GM18907 (cell line): Measurements from ENCODE around the gene SAP30BP.

Experiments
- ATAC-seq: cut with Tn5 transposase; IDR thresholded peaks from one replicate; pipeline ENCODE4 v1.9.1; 2021; ENCODE audit warnings: mild to moderate bottlenecking, moderate library complexity; ENCODE audit not compliant: unreplicated experiment

SAP30BP gene

DNA sequence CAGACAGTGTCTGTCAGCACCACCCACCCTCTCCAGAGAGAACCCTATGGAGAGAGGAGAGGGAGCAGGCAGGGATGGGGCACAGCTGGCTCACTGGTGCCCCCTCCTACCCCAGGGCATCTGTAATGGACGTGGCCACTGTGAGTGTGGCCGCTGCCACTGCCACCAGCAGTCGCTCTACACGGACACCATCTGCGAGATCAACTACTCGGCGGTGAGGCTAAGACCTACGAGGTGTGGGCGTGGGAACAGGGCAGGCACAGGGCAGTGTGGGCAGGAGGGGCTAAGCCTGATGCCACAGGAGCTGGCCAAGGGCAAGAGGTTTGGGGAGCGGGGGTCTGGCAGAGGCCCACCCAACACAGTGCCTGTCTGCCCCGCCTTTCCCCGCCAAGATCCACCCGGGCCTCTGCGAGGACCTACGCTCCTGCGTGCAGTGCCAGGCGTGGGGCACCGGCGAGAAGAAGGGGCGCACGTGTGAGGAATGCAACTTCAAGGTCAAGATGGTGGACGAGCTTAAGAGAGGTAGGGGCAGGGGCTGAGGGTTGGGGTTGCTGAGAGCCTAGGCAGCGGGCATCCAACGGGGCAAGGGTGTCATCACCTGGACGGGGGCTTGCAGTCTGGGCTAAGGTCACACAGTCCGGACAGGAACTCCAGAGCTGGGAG, 69.2 kb downstream of the SAP30BP start:
- ATAC-seq: no peak

DNA sequence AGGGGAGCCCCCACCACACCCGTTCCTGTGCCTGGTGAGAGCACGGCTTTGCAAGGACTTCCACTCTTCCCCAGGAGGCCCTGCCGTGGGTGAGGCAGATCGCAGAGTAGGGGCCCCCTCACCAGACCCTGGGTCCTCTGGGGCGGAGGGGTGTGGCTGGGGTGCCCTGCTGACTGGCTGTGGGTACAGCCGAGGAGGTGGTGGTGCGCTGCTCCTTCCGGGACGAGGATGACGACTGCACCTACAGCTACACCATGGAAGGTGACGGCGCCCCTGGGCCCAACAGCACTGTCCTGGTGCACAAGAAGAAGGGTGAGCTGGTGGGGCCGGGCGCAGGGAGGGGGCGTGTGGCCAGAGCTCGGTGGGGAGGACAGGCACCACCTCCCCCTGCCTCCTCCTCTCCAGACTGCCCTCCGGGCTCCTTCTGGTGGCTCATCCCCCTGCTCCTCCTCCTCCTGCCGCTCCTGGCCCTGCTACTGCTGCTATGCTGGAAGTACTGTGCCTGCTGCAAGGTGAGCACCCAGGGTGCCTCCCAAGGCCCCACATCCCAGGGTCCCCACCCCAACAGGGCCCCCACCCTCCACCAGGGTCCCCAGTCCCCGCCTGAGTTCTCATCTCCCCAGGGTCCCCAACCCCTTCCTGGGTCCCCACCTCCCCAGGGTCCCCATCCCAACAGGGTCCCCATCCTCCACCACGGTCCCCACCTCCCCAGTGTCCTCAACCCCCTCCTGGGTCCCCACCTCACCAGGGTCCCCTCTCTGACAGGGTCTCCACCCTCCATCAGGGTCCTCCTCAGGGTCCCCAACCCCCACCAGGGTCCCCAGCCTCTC, 70.2 kb downstream of the SAP30BP start:
- ATAC-seq: no peak

DNA sequence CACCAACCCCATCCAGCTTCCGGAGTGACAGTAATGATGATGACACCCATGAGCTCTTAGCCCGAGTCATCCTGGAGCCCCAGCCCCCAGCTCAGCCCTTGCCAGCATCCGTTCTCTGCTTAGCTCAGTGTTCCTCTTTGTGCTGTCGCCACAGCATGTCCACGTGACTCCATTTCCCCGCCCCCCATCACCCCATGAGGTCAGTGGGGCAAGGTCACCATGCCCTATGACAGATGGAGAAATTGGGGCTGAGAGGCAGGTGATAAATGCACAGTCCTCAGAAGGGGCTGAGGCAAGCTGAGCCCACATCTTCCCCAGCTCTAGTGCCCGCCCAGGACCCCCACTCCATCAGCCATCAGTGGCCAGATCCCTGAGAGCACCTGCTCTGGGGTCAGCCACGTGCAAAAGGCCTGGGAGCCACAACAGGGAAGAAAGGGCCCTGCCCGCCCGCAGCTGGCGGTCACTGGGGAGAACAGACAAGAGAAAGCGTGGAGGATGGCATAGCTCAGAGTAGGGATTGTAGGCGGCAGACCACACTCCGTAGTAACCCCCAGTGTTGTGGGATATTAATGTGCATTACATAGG, 71.2 kb downstream of the SAP30BP start:
- ATAC-seq: no peak

DNA sequence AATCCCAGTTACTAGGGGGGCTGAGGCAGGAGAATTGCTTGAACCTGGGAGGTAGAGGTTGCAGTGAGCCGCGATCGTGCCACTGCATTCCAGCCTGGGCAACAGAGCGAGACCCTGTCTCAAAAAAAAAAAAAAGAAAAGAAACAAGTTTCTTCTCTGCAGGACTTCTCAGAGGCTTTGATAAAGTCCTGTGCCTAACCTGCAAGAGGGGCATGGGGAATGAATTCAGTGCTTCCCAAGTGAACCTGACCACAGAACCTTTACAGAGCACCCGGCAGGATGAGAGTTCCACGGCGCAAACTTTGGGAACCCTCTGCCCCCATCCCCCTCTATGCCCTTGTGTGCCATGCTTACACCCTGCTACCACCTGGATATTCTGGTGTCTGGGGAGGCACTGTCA, 72.0 kb downstream of the SAP30BP start:
- no peak for ATAC-seq

DNA sequence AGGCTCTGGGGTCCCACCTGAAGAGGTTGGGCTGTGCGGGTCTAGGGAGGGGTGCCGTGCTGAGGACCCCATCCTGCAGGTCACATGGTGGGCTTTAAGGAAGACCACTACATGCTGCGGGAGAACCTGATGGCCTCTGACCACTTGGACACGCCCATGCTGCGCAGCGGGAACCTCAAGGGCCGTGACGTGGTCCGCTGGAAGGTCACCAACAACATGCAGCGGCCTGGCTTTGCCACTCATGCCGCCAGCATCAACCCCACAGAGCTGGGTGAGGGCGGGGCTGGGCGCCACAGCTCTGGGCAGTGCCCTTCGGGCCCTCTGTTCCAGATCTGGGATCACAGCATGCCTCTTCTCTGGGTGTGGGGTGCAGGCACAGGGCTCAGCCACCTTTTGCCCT, 72.7 kb downstream of the SAP30BP start:
- no peak for ATAC-seq

DNA sequence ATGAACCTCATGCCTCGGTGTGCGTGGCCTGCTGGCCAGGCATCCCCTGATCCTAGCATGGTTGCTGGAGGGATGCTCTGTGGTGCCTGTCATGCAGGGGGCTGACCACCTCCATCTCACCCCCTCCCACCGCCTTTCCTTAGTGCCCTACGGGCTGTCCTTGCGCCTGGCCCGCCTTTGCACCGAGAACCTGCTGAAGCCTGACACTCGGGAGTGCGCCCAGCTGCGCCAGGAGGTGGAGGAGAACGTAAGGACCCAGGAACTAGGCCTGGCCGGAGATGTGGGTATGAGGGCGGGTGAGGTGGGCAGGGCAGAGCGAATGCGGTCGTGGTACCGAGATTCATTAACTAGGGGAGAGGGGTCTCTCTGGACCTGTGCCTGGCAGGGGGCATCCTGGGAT, 73.1 kb downstream of the SAP30BP start:
- no peak for ATAC-seq

DNA sequence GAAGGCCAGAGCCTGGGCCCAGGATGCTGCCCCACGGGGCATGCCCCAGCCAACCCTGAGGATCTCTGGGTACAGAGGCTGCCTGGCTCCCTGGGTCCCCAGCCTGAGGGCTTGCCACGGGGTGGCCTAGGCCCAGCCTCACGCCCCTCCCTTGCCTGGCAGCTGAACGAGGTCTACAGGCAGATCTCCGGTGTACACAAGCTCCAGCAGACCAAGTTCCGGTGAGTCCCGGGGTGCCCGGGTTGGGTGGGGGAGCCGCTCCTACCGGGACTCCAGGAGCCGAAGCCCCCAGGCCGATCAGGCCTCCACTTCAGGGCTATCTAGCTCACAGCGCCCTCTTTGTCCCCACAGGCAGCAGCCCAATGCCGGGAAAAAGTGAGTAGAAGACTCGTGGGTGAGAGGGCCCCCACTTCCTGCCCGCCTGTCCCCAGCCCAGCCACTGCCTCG, 73.5 kb downstream of the SAP30BP start:
- no peak for ATAC-seq

DNA sequence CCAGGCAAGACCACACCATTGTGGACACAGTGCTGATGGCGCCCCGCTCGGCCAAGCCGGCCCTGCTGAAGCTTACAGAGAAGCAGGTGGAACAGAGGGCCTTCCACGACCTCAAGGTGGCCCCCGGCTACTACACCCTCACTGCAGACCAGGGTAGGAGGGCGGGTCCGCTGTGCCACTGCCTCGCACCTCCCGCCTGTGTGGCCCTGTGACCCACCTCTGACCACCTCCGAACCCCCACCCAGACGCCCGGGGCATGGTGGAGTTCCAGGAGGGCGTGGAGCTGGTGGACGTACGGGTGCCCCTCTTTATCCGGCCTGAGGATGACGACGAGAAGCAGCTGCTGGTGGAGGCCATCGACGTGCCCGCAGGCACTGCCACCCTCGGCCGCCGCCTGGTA, 75.2 kb downstream of the SAP30BP start:
- ATAC-seq: no peak

DNA sequence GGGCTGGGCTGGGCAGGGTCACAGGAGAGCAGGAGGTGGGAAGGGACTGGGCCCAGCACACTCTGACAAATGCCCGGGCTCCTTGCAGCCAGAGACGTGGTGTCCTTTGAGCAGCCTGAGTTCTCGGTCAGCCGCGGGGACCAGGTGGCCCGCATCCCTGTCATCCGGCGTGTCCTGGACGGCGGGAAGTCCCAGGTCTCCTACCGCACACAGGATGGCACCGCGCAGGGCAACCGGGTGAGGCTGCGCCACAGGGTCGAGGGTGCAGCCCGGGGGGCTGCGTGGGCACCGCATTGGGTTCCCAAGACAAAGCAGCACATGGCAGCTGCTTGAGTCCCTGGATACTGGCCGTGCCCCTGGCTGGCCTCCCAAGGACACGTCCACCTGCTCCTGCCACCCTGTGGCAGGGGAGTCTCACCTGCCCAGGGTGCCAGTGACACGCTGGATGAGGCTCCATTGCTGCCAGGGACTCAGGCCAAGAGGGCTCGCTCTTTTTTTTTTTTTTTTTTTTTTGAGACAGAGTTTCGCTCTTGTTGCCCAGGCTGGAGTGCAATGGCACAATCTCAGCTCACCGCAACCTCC, 76.6 kb downstream of the SAP30BP start:
- ATAC-seq: no peak

DNA sequence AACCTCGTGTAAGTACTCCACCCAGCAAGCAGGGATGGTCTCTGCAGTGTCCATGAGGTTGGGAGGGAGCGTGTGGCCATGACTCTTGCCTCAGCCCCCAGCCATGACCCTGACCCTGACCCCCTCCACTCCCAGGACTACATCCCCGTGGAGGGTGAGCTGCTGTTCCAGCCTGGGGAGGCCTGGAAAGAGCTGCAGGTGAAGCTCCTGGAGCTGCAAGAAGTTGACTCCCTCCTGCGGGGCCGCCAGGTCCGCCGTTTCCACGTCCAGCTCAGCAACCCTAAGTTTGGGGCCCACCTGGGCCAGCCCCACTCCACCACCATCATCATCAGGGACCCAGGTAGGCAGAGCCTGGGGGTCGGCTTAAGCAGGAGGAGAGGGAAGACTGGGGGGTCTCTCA, 81.6 kb downstream of the SAP30BP start:
- ATAC-seq: no peak

DNA sequence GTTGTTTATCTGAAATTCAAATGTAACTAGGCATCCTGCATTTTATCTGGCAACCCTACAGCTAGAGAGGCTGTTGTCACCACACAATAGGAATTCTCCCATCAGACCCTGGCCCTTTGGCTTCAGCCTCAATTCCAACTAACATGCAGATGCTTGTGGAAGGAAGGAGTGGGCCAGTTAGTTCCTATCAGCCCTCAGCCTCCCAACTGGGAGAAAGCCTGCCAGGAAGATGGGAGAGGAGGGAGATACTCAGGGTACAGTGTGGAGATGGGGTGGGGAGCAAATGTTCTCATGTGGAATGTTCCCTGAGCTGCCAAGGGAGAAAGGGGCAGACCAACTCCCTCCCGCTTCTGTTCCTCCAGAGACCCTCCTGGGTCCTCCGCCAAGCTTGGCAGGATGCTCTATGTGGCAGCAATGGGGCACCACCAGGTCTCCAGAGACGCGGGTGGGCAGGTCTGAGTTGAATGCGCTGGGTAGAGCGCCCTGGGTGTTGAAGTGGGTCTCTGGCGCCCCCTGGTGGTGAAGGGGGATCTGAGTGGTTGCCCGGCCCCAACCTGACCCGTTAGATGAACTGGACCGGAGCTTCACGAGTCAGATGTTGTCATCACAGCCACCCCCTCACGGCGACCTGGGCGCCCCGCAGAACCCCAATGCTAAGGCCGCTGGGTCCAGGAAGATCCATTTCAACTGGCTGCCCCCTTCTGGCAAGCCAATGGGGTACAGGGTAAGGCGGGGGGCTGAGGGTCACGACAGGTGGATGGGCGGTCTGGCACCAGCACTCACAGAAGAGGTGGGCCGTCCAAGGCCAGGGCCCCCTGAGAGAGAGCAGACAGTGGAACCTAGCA, 82.6 kb downstream of the SAP30BP start:
- ATAC-seq: no peak

DNA sequence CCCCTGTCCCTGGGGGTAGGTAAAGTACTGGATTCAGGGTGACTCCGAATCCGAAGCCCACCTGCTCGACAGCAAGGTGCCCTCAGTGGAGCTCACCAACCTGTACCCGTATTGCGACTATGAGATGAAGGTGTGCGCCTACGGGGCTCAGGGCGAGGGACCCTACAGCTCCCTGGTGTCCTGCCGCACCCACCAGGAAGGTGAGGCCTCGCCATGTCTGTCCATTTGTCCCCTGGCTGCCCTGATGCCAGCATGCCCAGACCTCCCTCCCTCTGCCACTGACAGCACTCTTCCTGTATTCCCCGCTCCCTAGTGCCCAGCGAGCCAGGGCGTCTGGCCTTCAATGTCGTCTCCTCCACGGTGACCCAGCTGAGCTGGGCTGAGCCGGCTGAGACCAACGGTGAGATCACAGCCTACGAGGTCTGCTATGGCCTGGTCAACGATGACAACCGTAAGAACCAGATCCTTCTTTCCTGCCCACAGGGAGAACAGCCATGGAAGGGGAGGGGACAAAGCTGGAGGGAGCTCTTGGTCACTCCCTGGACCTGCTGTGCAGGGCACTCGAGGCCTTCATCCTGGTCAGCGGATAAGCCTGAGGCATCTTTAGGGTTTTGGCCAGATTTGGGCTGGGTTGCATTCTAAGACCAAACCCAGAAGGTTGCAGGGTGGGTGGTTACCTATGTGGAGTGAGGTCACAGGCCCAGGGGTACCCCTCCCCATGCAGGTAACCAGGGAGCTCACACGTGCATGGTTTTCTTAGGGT, 83.7 kb downstream of the SAP30BP start:
- ATAC-seq: no peak

DNA sequence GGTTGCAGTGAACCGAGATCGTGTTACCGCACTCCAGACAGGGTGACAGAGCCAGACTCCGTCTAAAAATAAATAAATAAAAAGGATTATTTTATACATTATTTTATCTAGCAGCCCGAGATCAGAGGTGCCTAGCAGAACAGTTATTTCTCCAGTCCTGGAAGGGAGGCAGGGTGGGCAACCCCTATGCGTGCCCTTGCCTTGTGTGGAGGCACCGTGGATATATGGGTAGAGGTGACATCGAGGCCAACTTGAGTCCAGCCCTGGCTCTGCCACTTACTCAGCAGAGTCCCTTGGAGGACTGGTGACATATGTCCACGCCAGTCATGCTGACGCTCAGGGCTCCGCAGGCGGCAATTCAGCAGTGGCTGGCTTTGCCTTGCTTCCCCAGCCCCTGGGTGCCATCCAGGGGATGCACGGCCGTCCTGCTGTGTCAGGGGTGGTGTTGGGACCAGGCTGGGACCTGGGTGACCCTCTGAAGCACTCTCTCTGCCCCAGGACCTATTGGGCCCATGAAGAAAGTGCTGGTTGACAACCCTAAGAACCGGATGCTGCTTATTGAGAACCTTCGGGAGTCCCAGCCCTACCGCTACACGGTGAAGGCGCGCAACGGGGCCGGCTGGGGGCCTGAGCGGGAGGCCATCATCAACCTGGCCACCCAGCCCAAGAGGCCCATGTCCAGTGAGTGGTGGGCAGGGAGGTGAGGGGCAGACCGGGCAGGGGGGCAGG, 84.7 kb downstream of the SAP30BP start:
- ATAC-seq: no peak

DNA sequence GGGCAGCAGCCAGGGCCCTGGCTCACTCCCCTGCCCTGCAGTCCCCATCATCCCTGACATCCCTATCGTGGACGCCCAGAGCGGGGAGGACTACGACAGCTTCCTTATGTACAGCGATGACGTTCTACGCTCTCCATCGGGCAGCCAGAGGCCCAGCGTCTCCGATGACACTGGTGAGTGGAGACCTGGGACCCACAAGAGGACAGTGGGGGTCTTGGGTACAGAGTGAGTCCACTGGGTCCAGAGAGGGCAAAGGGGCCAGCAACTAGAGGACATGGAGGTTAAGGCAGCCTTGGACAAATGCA, 85.2 kb downstream of the SAP30BP start:
- no peak for ATAC-seq

DNA sequence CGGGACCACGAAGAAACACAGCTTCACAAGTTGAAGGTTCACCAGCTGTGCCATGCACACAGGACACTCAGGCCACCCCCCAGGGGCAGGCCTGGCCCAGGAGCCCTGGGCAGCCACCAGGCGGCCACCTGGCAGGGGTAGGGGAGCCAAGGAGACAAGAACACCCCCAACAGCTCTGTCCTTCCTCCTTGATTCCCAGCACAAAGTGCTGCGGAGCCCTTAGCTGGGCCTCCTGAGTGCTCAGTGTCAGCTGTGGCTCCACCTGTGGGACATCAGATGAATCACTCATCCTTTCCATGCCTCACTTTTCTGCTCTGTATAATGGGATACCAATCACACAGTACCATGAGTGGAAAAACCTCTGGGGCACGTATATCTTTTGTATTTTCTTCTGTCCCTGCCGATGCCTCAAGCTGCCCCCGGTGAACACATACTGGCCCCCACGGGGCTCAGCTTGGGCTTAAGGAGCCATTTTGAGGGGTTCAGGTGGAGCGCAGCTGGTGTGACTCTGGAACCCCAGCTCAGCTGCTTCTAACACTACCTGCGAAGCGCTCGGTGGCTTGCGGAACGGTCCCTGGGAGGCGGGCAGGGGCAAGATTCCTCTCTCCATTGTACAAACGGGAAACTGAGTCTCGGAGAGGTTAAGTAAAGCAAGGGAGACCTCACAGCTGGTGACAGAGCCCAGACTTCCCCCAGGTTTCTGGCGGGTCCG, 85.8 kb downstream of the SAP30BP start:
- no peak for ATAC-seq

DNA sequence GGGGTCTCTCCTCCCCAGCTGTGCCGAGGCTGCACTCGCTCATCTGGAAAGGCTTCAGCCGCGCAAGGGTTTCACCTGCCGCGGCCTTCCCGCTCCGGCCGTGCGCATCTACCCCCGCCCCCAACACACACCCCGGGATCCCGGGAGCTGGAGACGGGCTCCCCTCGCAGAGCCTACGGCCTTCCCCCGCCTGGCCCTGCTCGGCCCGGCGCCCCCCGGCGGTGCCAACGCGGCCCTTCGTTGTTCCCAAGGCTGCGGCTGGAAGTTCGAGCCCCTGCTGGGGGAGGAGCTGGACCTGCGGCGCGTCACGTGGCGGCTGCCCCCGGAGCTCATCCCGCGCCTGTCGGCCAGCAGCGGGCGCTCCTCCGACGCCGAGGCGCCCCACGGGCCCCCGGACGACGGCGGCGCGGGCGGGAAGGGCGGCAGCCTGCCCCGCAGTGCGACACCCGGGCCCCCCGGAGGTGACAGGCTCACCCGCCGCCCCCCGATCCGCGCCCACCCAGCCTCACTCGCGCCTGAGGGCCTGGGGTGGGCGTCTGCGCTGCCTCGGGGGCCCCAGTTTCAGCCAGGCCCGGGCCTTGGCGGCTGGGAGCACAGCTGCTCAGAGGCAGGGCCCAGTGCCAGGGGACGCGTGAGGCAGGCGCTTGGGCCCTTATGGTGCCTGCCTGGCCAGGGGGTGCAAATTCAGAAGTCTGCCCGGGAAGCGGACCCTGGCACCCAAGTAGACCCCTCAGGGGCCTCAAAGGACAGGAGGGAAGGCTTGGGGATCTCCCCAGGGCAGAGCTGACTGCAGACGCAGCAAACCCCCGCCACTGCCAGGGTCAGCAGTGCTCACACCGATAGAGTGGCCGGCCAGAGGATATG, 86.6 kb downstream of the SAP30BP start:
- ATAC-seq: peak; percentile 54

DNA sequence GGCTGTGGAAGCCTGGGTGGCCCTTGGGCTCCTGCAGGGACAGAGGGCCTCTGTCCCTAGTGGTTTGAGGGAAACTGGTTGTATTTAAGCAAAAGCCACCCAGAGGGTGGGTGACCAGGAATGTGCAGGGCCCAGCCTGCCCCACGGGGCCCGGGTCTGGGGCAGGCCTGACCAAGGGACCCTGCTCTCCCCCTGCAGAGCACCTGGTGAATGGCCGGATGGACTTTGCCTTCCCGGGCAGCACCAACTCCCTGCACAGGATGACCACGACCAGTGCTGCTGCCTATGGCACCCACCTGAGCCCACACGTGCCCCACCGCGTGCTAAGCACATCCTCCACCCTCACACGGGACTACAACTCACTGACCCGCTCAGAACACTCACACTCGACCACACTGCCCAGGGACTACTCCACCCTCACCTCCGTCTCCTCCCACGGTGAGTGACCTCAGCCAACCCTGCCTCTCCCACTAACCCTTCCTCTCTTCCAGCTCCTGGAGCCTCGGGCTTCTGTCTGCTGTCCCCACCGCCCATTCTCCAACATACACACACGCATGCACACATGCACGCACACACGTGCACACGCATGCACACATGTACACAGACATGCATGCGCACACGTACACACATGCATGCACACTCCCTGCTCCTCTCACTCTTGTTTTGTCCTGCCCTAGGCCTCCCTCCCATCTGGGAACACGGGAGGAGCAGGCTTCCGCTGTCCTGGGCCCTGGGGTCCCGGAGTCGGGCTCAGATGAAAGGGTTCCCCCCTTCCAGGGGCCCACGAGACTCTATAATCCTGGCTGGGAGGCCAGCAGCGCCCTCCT, 87.5 kb downstream of the SAP30BP start:
- ATAC-seq: no peak
